GM21381 (cell line): ENCODE data around the gene CLTB.
"Not testable (repeated sequence)": the region's sequence is repeated elsewhere in the genome, so short reads cannot be mapped to it uniquely, and the experiment has no call there.

Experiments used
- ATAC-seq: cut with Tn5 transposase; IDR thresholded peaks from one replicate; pipeline ENCODE4 v1.9.1; 2021; ENCODE audit warnings: mild to moderate bottlenecking, moderate library complexity; ENCODE audit not compliant: unreplicated experiment

Gene CLTB, protein sequence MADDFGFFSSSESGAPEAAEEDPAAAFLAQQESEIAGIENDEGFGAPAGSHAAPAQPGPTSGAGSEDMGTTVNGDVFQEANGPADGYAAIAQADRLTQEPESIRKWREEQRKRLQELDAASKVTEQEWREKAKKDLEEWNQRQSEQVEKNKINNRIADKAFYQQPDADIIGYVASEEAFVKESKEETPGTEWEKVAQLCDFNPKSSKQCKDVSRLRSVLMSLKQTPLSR

DNA sequence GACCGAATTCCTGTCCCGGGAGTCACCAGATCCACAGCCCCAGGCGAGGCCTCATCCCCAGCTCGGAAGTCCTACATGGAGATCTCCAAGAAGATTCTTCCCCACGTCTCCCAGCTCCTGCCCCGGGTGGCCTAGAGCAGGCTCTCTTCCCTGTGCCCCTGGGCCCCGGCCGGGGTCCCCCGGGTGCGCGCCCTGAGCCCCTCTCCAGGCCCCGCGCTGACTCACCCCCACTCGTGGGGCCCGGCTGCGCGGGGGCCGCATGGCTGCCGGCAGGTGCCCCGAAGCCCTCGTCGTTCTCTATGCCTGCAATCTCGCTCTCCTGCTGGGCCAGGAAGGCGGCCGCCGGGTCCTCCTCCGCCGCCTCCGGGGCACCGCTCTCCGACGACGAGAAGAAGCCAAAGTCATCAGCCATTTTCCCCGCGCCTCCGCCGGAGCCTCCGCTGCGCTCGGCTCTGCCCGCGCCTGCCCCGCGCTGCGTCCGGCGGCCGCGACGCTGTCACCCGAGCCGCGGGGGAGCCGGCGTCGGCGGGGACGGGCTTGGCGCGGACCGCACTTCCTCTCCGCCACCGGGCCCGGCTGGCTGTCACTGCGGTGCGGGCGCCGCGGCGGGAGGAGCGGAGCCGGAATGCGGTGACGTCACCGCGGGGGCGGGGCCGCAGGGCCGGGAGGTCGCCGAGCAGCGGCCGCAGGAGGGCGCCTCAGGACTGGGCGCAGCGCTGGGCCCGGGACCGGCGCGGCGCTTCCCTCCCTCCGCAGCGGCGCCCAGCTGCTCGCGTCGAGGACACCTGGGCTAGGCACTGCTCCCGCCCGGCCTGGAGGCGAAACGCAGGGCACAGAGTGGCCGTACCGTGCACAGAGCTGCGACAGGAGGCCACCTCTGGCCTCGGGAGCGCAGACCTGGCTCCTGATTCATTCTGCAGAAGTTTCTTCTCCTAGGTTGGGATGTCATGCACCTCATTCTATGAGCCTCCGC is at the start of gene CLTB:
TSS of gene CLTB (minus strand) at position 588 of the 973 bp plus-strand sequence. CDS start at position 412, 176 bp downstream.
- peak; percentile 90 for ATAC-seq

DNA sequence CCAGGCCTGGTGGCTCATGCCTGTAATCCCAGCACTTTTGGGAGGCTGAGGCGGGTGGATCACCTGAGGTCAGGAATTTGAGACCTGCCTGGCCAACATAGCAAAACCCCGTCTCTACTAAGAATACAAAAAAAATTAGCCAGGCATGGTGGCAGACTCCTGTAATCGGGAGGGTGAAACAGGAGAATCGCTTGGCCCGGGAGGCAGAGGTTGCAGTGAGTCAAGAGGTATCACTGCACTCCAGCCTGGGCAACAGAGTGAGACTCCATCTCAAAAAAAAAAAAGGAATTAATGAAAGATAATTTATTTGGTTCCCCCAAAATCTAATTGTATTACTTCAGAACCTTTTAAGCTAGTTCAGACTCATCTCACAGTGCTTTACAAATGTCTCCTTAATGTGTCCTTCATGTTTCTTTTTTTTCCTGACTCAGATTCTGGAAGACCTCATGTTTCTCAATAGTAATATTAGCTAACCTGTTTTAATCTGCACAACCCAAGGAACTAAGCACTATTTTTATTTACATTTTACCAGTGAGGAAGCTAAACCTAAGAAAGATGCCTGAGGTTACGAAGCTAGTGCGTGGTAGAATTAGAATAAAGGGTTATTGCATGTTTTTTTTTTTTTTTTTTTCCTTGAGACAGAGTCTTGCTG is 46.9 kb upstream of the CLTB start:
- ATAC-seq = no peak

DNA sequence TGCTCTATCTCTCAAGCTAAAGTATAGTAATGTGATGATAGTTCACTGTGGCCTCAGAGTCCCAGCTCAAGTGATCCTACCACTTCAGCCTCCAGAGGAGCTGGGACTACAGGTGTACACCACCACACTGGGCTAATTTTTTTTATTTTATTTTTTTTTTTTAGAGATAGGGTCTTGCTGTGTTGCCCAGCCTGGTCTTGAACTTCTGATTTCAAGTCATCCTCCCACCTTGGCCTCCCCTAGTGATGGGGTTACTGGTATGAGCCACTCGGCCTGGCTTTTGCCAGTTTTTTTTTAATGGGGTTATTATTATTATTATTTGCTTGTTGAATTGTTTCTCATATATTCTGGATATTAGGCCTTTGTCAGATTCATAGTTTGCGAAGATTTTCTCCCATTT is 45.0 kb upstream of the CLTB start:
- ATAC-seq = no peak

DNA sequence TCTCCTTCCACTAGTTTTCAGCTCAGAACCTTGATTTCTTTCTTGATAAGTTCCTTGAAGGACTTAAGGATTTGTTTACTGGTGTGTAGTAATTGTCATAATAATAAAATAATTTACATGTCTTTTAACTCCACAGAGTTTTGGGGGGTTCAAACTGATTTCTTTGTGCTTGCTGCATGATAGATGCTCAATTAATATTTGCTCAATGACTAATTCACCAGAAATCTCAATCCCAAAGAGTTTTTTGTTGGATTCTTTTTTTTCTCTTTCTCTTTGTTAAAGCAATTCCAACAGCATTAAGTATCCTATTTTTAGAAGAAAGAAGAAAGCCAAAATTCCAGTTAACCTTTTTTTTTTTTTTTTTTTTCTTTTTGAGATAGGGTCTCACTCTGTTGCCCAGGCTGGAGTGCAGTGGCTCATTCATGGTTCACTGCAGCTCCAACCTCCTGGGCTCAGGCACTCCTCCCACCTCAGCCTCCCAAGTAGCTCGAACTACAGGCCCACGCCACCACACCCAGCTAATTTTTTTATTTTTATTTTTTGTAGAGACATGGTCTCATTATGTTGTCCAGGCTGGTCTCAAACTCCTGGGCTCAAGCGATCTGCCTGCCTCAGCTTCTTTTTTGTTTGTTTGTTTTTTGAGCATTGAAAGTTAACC is 42.7 kb upstream of the CLTB start:
- ATAC-seq = no peak

DNA sequence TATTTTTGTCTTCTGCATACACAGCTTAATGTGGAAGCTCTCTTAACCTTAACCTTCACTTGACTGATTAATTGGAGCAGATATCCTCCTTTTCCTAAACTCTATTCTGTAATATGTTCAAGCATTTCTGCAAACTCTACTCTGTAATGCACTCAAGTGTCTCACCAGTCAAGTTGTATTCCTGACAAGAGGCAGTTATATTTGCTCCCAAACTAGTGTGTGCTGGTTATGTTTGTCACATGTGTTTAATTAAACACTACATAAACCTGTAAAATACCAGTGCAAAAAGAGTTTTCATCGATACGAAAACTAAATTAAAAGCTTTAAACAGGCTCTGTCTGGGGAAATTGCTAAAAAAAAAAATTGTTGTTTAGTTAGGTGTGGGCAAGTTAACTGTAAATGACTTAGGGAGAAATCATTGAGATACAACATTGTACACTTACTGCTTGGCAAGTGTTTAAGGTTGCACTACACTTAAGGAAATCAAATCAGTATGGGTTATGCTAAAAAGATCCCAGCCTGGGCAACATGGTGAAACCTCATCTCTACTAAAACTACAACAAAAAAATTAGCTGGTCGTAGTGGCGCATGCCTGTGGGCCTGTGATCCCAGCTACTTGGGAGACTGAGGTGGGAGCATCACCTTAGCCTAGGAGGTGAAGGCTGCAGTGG is 38.5 kb upstream of the CLTB start:
- no peak for ATAC-seq

DNA sequence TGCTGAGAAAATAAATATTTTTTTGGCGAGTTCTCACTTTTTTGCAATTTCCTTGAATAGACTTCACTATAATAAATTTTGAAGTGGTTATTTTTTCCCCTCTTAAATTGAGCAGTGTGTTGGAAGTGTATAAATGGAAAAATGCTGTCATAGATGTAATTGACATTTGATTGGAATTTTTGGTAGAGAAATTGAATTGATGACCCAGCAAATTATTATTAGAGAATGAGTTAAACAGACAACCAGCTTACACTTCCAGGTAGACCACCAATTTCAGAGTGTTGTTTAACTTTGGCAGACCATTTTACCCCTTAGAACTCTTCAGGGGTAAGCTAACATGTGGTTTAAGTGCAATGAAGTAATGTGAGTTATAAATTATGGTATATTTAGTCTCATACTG is 33.7 kb upstream of the CLTB start:
- no peak for ATAC-seq

DNA sequence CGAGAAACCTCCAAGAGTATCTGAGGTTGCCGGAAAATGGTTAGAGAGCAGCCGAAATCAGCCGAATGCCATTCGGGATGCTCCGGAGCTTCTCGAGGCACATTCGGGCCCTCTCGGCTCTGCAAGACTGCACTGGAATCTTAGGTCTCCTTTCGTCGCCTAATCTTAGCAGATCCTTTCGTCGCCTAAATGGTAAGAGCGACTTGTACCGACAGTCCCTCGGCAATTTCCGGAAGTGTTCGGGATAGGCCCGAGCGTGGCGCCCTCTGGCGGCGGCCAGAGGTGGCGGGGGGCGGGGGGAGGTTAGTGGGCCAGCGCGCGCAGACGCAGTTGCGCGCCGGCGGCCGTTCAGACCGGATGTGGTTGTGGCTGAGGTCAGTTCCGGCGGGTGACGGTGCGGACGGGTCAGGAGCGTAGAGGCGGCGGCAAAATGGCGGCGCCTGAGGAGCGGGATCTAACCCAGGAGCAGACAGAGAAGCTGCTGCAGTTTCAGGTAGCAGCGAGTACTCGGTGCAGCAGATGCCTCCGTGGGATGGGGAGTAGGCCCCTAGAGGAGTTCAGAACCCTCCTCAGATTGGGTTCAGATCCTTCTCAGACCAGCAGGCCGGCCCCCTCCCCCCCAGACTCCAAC is 31.8 kb upstream of the CLTB start, which contains the start of gene FAF2:
TSS of gene FAF2 (plus strand) at position 408 of the 631 bp plus-strand sequence. CDS start at position 431, 23 bp downstream.
- ATAC-seq = peak; percentile 94

DNA sequence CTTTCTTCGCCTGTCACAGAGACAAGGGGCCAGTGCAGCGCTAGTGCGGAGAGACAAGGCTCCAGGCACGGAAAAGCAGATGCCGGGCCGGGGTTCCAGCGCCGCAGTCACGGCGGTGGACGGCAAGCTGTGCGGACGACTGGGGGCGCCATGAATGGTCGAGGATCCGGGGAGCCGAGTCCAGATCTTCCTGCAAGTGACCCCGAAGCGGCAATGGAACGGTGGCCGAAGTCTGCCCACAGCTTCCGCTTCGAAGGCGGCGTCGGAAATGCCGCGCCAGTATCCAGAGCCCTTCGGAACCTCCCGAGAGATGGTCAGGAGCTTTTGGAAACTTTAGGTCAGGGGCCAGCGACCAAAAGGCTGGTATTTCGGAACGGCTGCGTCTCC is 31.2 kb upstream of the CLTB start:
- ATAC-seq = peak; percentile 28

DNA sequence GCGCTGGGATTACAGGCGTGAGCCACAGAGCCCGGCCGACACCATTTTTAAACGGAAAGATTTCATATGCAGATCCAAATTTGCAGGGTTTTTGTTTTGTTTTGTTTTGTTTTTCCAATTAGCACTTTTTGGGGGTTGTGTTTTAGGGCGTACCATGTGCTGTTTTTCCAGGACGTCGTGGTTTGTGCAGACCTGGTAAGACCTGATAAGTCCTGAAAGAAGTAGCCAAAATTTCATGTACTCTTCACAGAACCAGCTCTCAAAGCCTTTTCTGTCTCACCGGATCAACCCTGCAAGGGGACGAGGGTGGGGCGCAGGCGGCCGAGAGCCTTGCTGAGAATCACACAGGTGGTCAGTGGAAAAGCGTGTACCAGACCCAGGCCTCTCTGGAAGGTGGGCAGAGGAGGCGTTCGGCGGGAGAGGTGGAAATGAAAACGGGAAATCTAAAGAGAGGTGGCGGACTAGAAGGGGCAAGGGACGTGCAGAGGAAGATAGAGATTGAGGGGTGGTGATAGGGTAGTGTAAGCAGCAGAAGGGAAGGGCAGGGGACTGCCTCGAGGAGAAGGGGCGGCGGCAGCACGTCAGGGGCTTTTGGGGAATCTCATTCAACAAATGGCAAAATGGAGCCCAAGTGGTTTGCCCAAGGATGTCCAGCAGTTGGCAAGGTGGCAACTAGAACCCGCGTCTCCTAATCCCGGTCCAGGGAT is 30.7 kb upstream of the CLTB start:
- ATAC-seq = no peak

DNA sequence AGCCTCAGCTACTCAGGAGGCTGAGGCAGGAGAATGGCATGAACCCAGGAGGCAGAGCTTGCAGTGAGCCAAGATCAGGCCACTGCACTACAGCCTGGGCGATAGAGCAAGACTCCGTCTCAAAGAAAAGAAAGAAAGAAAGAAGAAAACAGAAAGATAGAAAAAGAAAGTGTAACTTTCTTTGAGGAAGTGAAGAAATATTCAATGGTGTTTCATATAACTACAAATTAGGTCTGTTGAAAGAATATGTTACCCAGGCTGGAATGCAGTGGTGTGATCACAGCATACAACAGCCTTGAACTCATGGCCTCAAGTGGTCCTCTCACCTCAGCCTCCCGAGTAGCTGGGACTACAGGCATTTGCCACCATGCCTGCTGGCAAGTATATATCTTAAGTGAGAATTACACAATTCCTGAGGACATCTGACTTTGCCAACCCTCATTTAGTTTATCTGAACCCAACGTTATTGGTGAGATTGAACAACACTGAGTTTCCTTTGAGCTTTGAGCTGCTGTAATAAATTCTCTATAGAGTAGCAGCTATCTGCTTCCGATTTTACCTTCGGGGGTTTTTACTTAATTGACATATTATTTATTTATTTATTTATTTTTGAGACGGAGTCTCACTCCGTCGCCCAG is 29.8 kb upstream of the CLTB start:
- no peak for ATAC-seq

DNA sequence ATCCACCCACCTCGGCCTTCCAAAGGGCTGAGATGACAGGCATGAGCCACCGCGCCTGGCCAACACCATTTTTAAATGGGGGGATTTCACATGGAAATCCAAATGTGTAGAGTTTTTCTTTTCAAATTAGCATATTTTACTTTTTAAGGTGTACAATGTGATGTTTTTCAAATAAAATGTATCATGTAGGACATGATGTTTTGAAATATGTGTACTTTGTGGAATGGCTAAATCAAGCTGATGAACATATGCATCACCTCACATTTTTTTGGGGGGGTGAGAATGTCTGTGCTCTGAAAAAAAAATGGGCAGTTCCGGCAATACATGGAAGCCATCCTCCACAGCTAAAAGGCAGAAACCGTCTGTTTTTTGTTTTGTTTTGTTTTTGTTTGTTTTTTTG is 28.4 kb upstream of the CLTB start:
- no peak for ATAC-seq

DNA sequence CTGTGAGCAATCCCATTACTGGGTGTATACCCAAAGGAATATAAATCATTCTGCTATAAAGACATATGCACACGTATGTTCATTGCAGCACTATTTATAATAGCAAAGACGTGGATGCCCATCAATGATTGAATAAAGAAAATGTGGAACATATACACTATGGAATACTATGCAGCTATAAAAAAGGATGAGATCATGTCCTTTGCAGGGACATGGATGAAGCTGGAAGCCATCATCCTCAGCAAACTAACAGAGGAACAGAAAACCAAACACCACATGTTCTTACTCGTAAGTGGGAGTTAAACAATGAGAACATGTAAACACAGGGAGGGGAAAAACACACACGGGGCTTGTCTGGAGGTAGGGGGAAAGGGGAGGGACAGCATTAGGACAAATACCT is 26.6 kb upstream of the CLTB start:
- not testable (repeated sequence) for ATAC-seq

DNA sequence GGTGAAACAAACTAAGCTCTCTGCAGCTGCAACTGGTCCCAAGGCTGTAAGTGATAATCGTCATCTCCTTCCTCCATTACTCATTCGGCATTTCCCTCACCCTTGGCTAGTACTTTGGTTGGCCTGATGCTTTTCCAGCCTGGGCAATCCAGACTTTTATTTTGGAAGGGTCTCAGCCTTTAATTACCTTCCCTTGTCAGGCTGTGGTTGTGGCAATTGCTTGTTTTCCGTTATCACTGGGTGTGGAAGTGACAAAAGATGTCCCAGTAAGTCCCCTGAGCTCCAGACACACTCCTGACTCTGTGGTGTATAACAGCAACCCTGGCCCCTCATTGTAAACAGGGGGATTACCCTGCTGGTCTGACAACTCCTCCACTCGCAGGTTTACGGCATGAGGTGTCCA is 25.6 kb upstream of the CLTB start:
- no peak for ATAC-seq

DNA sequence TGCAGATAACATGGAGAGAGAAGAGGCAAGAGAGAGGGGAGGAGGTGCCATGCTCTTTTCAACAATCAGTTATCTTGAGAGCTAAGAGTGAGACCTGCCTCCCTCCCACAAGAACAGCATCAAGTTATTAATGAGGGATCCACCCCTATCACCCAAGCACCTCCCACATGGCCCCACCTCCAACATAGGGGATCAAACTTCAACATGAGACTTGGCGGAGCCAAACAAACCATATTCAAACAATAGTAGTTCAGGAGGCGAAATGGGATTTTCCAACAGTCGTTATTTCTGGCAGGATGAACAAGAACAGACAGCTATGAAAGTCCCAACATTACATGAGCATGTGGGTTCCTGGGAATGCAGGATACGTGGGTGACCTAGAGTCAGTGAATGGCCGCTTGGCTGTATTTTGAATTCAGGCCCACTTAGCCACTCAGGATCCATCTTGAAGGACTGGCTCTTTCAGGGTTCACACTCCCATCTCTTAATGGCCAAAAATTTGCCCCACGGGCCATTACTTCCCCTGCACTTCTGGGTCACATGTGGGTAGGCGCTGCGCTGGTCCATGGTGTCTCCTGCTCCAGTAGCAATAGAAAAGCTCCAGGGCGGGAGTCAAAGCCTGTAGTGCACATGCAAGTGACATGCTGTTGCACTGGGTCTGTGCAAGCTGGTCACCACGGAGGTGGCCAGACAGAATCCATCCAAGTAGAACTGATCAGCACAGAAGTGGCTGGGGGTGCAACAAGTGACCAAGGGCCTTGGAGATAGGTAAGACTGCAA is 24.8 kb upstream of the CLTB start:
- no peak for ATAC-seq

DNA sequence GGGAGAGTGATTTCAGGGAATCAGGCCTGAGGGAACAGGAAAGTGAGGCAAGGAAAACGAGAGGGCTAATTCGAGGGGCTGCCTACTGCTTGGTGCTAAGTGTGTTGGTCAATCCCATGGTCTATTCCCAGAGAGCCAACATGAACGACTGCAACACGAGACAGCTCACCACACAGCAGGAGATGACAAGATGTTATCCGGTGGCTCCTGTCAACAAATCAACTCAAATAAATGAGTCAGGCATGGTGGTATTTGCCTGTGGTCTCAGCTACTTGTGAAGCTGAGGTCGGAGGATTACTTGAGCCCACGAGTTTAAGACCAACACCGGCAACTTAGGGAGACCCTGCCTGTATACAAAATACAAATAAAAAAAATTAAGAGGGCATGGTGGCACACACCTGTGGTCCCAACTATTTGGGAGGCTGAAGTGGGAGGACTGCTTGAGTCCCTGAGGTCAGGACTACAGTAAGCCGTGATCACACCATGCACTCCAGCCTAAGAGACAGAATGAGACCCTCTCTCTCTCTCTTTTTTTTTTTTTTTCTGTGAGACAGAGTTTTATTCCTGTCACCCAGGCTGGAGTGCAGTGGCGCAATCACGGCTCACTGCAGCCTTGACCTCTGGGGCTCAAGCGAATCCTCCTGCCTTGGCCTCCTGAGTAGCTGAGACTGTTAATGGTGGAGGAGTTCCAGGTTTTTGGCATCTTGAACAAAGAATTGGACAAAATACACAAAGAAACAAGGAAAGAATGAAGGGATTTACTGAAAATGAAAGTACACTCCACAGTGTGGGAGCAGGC is 22.8 kb upstream of the CLTB start:
- no peak for ATAC-seq

DNA sequence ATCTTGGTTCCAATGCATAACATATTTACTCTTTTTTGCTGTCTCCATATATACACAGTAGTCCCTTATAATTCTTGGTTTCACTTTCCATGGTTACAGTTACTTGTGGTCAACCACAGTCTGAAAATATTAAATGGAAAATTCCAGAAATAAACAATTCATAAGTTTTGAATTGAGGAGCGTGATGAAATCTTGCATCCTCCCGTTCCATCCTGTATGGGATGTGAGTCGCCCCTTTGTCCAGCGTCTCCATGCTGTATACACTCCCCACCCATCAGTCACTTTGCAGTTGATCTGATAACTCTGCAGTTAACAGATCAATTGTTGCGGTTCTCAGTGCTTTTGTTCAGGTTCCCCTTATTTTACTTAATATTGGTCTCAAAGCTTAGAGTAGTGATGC is 20.3 kb upstream of the CLTB start:
- peak; percentile 64 for ATAC-seq

DNA sequence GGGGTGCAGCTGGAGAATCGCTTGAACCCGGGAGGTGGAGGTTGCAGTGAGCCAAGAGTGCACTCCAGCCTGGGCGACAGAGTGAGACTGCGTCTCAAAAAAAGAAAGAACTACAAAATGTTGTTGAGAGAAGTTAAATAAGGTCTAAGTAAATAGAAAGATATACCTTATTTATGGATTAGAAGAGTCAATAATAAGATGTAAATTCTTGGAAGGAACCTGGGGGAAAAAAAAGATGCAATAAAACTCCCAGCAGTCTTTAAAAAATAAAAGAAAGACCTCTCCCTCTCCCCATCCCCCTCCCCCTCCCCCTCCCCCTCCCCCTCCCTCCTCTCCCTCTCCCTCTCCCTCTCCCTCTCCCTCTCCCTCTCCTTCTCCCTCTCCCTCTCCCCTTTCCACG is 16.4 kb upstream of the CLTB start:
- ATAC-seq = no peak
